GM21526 (cell line): ENCODE data around the gene MRFAP1.
A peak's percentile ranks its signal among the peaks of the same experiment; 100 is the strongest.

Source experiments
- ATAC-seq: cut with Tn5 transposase; IDR thresholded peaks from one replicate; pipeline ENCODE4 v1.9.1; 2021; ENCODE audit warnings: moderate library complexity; ENCODE audit not compliant: unreplicated experiment, low FRiP score

MRFAP1 gene

GRCh38 chr4:6640292-6641163 is at the start of gene MRFAP1:
MRFAP1 (plus strand) TSS chr4:6640685; CDS start chr4:6640863, 178 bp downstream.
- ATAC-seq: peak; percentile 83

- ATAC-seq: peak; percentile 57
Observed at GRCh38 chr4:6591313-6591712, 49.2 kb upstream of the MRFAP1 start.

GRCh38 chr4:6591781-6592180 is 48.7 kb upstream of the MRFAP1 start:
- no peak for ATAC-seq

GRCh38 chr4:6592804-6593563 is 47.5 kb upstream of the MRFAP1 start:
- ATAC-seq: no peak

GRCh38 chr4:6594341-6594740 is 46.1 kb upstream of the MRFAP1 start:
- no peak for ATAC-seq

GRCh38 chr4:6594826-6595355 is 45.6 kb upstream of the MRFAP1 start:
- no peak for ATAC-seq

- ATAC-seq: no peak
Observed at GRCh38 chr4:6595897-6596537, 44.5 kb upstream of the MRFAP1 start.

- ATAC-seq: no peak
Observed at GRCh38 chr4:6596948-6597347, 43.5 kb upstream of the MRFAP1 start.

- ATAC-seq: no peak
Observed at GRCh38 chr4:6598127-6598526, 42.4 kb upstream of the MRFAP1 start.

GRCh38 chr4:6598641-6599040 is 41.8 kb upstream of the MRFAP1 start:
- no peak for ATAC-seq

GRCh38 chr4:6601661-6602250 is 38.7 kb upstream of the MRFAP1 start:
- no peak for ATAC-seq

GRCh38 chr4:6602289-6602688 is 38.2 kb upstream of the MRFAP1 start:
- no peak for ATAC-seq

GRCh38 chr4:6603128-6603527 is 37.4 kb upstream of the MRFAP1 start:
- no peak for ATAC-seq

- no peak for ATAC-seq
Observed at GRCh38 chr4:6605114-6605513, 35.4 kb upstream of the MRFAP1 start.

GRCh38 chr4:6605605-6606004 is 34.9 kb upstream of the MRFAP1 start:
- no peak for ATAC-seq

- no peak for ATAC-seq
Observed at GRCh38 chr4:6606465-6607235, 33.8 kb upstream of the MRFAP1 start.

- no peak for ATAC-seq
Observed at GRCh38 chr4:6607368-6608055, 33.0 kb upstream of the MRFAP1 start.

GRCh38 chr4:6608758-6609414 is 31.6 kb upstream of the MRFAP1 start:
- no peak for ATAC-seq
